HCT116 (cell line): ENCODE measurements around the gene HOXC11. TPM values are rescaled to one million over a fixed set of nuclear protein-coding genes. Genes with fewer than 3 reads are reported as not detected.

Source experiments
- ATAC-seq: fragments of 200-7000 bp; cut with Tn5 transposase; 2 replicates; pipeline ENCODE4 v1.9.1; 2020; ENCODE audit warnings: mild to moderate bottlenecking, moderate library complexity
- BruUV-seq: library from RNA; stranded (reverse); fragments of 400-500 nt; replicated peaks from 2 replicates; lab custom pipeline; 2021; lab: Mats Ljungman, UMichigan
- CTCF ChIA-PET: fragments of 300-600 bp; sonication (Branson Sonifier 250); formaldehyde crosslinking; loops from one replicate; lab custom pipeline; 2021; ENCODE audit warnings: antibody characterized with exemption; lab: Charles Lee
- POLR2A ChIA-PET: fragments of 300-600, 350-600 bp; sonication (Branson Sonifier 250); formaldehyde crosslinking; loops from one replicate; lab custom pipeline; 2021; ENCODE audit warnings: antibody characterized with exemption; lab: Charles Lee
- RAD21 ChIA-PET, 2 experiments: fragments of 300-600 bp; sonication (Branson Sonifier 250); formaldehyde crosslinking; loops; one replicate each; lab custom pipeline; 2023; ENCODE audit warnings: low total read pairs in 2 of 2; ENCODE audit not compliant: uncharacterized antibody in 2 of 2, unreplicated experiment in 2 of 2, low non-redundant PET in 1 of 2; lab: Charles Lee
- DNase-seq: peaks from one replicate; pipeline ENCODE4 v3.0.0-alpha.2; 2010; ENCODE audit warnings: low read depth, low spot score
- H2AFZ ChIP-seq: fragments of 200-600 bp; shearing (Covaris generic), sonication (generic); 2 replicates; pipeline ENCODE4 v1.6.1; 2017; ENCODE audit warnings: low read depth, mixed run types, mixed read lengths, antibody characterized with exemption, low read length; ENCODE audit not compliant: poor library complexity, severe bottlenecking
- H3K27ac ChIP-seq: 2 replicates; pipeline ENCODE4 v1.5.1; 2012; ENCODE audit warnings: low read depth, low read length
- H3K27me3 ChIP-seq: fragments of 200-600 bp; sonication (generic); 2 replicates; pipeline ENCODE4 v1.6.1; 2016; ENCODE audit warnings: mixed run types, low read length, mixed read lengths; ENCODE audit not compliant: insufficient read depth
- H3K36me3 ChIP-seq, 2 experiments: fragments of 200-500 bp in 1 of 2; fragments of 200-600 bp in 1 of 2; sonication (Bioruptor generic) in 1 of 2; sonication (generic) in 1 of 2; 2 replicates each; pipeline versions ENCODE4 v1.5.1 to v1.6.1; 2014 to 2016; ENCODE audit warnings: low read length in 2 of 2, inconsistent platforms in 1 of 2, mixed read lengths in 1 of 2, mixed run types in 1 of 2; ENCODE audit not compliant: insufficient read depth in 2 of 2, control insufficient read depth in 1 of 2
- H3K4me1 ChIP-seq, 2 experiments: fragments of 200-600 bp in 1 of 2; sonication (generic) in 1 of 2; 2 replicates each; pipeline versions ENCODE4 v1.5.1 to v1.6.1; 2012 to 2017; ENCODE audit warnings: low read length in 2 of 2, inconsistent platforms in 1 of 2, mild to moderate bottlenecking in 1 of 2, mixed read lengths in 1 of 2, mixed run types in 1 of 2, moderate library complexity in 1 of 2; ENCODE audit not compliant: insufficient read depth in 2 of 2, control insufficient read depth in 1 of 2
- H3K4me2 ChIP-seq: fragments of 200-600 bp; sonication (generic); 2 replicates; pipeline ENCODE4 v1.6.1; 2017; ENCODE audit warnings: mixed run types, low read length, mixed read lengths
- H3K4me3 ChIP-seq, 2 experiments: fragments of 200-600 bp in 1 of 2; sonication (generic) in 1 of 2; replicated peaks in 1 of 2; 2 replicates each; pipeline ENCODE4 v1.5.1; 2011 to 2016; ENCODE audit warnings: low read length in 2 of 2, control low read depth in 1 of 2, low read depth in 1 of 2, mild to moderate bottlenecking in 1 of 2, mixed read lengths in 1 of 2, mixed run types in 1 of 2
- H3K79me2 ChIP-seq: fragments of 200-600 bp; sonication (generic); 2 replicates; pipeline ENCODE4 v1.6.1; 2017; ENCODE audit warnings: mild to moderate bottlenecking, mixed run types, low read length, moderate library complexity, mixed read lengths; ENCODE audit not compliant: insufficient read depth
- H3K9ac ChIP-seq: fragments of 200-600 bp; sonication (generic); 2 replicates; pipeline ENCODE4 v1.6.1; 2016; ENCODE audit warnings: low read length, mixed read lengths
- H3K9me2 ChIP-seq: fragments of 200-600 bp; sonication (generic), shearing (Covaris generic); 2 replicates; pipeline ENCODE4 v1.6.1; 2017; ENCODE audit warnings: mixed run types, mild to moderate bottlenecking, moderate library complexity; ENCODE audit not compliant: insufficient read depth
- H3K9me3 ChIP-seq, 2 experiments: fragments of 200-500 bp in 1 of 2; fragments of 200-600 bp in 1 of 2; sonication (Bioruptor generic) in 1 of 2; sonication (generic) in 1 of 2; 2 replicates each; pipeline ENCODE4 v1.6.1; 2014 to 2017; ENCODE audit warnings: low read length in 2 of 2, mixed read lengths in 2 of 2, inconsistent platforms in 1 of 2, low read depth in 1 of 2, mild to moderate bottlenecking in 1 of 2, mixed run types in 1 of 2, moderate library complexity in 1 of 2; ENCODE audit not compliant: control insufficient read depth in 1 of 2, insufficient read depth in 1 of 2
- H4K20me1 ChIP-seq: fragments of 200-600 bp; sonication (generic), shearing (Covaris generic); 2 replicates; pipeline ENCODE4 v1.6.1; 2017; ENCODE audit warnings: mixed run types, mild to moderate bottlenecking, moderate library complexity; ENCODE audit not compliant: insufficient read depth
- ATF3 ChIP-seq: IDR thresholded peaks from 2 replicates; pipeline ENCODE4 v1.6.1; 2012
- CEBPB ChIP-seq: IDR thresholded peaks from 2 replicates; pipeline ENCODE4 v1.6.1; 2012; ENCODE audit warnings: low read depth
- EGR1 ChIP-seq: IDR thresholded peaks from 2 replicates; pipeline ENCODE4 v1.6.1; 2012; ENCODE audit warnings: low read depth
- ELF1 ChIP-seq: IDR thresholded peaks from 2 replicates; pipeline ENCODE4 v1.6.1; 2012; ENCODE audit warnings: low read depth, borderline replicate concordance
- EZH2 ChIP-seq: fragments of 200-600 bp; sonication (generic); IDR thresholded peaks from 2 replicates; pipeline ENCODE4 v1.6.1; 2017; ENCODE audit warnings: antibody characterized with exemption, mixed run types
- FOSL1 ChIP-seq: IDR thresholded peaks from 2 replicates; pipeline ENCODE4 v1.6.1; 2012; ENCODE audit warnings: low read depth
- POLR2A ChIP-seq: IDR thresholded peaks from 2 replicates; pipeline ENCODE4 v1.7.0; 2011; ENCODE audit warnings: borderline replicate concordance; ENCODE audit not compliant: insufficient read depth, insufficient read length; ENCODE audit errors: extremely low read depth
- RAD21 ChIP-seq: IDR thresholded peaks from 2 replicates; pipeline ENCODE4 v1.6.1; 2012; ENCODE audit warnings: low read depth, mild to moderate bottlenecking
- SIN3A ChIP-seq: IDR thresholded peaks from 2 replicates; pipeline ENCODE4 v1.6.1; 2012; ENCODE audit warnings: low read depth
- SRF ChIP-seq: IDR thresholded peaks from 2 replicates; pipeline ENCODE4 v1.6.1; 2012; ENCODE audit warnings: low read depth
- TCF7L2 ChIP-seq: IDR thresholded peaks from 2 replicates; pipeline ENCODE4 v1.7.0; 2011; ENCODE audit warnings: borderline replicate concordance, inconsistent platforms; ENCODE audit not compliant: insufficient read depth, insufficient read length; ENCODE audit errors: extremely low read depth
- YY1 ChIP-seq: IDR thresholded peaks from 2 replicates; pipeline ENCODE4 v1.6.1; 2011; ENCODE audit warnings: low read length, low read depth, moderate library complexity, mild to moderate bottlenecking; ENCODE audit not compliant: insufficient replicate concordance; ENCODE audit errors: extremely low read depth
- intact Hi-C: fragments of 100-400 bp; cut with micrococcal nuclease; formaldehyde crosslinking; loops from 2 replicates; pipeline ENCODE4 v1.10.0; 2022
- total RNA-seq: library from RNA; stranded (reverse); gene quantifications from one replicate; pipeline ENCODE4 v1.2.1, GENCODE V29; 2021; ENCODE audit not compliant: unreplicated experiment
- TF ChIP-seq, protein P1 (sequence below): IDR thresholded peaks from 2 replicates; pipeline ENCODE4 v1.6.1; 2011; ENCODE audit warnings: mild to moderate bottlenecking, low read length, moderate library complexity; ENCODE audit not compliant: insufficient replicate concordance; ENCODE audit errors: extremely low read depth
- TF ChIP-seq, protein P2 (sequence below), 3 experiments: fragments of 200-600 bp in 1 of 3; sonication (generic) in 1 of 3; IDR thresholded peaks in 2 of 3; conservative IDR thresholded peaks in 1 of 3; 2 replicates each; pipeline ENCODE4 v1.5.1; 2012 to 2017; ENCODE audit warnings: low read depth in 2 of 3, low read length in 2 of 3, antibody characterized with exemption in 1 of 3, borderline replicate concordance in 1 of 3, control low read depth in 1 of 3, mild to moderate bottlenecking in 1 of 3, mixed read lengths in 1 of 3, mixed run types in 1 of 3, moderate library complexity in 1 of 3; ENCODE audit not compliant: insufficient read depth in 1 of 3
- TF ChIP-seq, protein P3 (sequence below): IDR thresholded peaks from 2 replicates; pipeline ENCODE4 v1.6.1; 2012; ENCODE audit warnings: low read depth

Gene HOXC11
- total RNA-seq, 1 experiment from 2014 or later: 0.22 TPM

DNA sequence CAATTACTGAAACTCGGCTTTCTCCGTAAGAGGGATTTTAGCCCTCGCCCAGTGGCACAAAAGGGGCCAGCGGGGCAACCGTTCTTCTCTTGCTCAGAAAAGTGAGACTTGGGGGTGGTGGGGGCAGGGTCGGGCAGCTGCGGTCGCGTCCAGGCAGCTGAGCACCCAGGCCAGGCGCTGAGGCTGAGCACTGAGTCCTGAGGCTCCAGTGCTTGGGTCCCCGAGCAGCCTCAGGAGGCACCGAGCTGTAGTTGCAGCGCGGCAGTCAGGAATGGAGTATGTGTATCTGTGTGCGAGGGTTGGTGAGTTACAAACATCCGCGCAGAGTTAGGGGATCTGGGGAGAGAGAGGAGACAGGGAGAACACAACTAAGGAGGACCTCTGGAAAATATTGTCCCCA lies 51.2 kb downstream of the HOXC11 start:
- H3K4me1 ChIP-seq: peaks cover 13 to 23% of the 10 kb centered on the region in 2 experiments; a peak in 3 of 4 replicates
- ChIA-PET RAD21 (no interaction called here), CTCF (interaction anchor here (1.5 to 5.3 kb wide), 4 partner anchors 8 to 177 kb away, joined by 3 to 38 read pairs (median 6); partner anchors contain the start of genes HOXC5 and HOXC9), POLR2A (interaction anchor here (0.6 kb wide), 1 partner anchor 30 kb away, joined by 8 read pairs; no protein-coding TSS in a partner anchor)
- TF ChIP-seq, protein P1, sequence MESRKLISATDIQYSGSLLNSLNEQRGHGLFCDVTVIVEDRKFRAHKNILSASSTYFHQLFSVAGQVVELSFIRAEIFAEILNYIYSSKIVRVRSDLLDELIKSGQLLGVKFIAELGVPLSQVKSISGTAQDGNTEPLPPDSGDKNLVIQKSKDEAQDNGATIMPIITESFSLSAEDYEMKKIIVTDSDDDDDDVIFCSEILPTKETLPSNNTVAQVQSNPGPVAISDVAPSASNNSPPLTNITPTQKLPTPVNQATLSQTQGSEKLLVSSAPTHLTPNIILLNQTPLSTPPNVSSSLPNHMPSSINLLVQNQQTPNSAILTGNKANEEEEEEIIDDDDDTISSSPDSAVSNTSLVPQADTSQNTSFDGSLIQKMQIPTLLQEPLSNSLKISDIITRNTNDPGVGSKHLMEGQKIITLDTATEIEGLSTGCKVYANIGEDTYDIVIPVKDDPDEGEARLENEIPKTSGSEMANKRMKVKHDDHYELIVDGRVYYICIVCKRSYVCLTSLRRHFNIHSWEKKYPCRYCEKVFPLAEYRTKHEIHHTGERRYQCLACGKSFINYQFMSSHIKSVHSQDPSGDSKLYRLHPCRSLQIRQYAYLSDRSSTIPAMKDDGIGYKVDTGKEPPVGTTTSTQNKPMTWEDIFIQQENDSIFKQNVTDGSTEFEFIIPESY: no peak
- TF ChIP-seq FOSL1: no peak
- TF ChIP-seq EGR1: no peak
- no peak for TF ChIP-seq SRF
- no peak for TF ChIP-seq TCF7L2
- TF ChIP-seq CEBPB: no peak
- TF ChIP-seq RAD21: no peak
- TF ChIP-seq, protein P2, sequence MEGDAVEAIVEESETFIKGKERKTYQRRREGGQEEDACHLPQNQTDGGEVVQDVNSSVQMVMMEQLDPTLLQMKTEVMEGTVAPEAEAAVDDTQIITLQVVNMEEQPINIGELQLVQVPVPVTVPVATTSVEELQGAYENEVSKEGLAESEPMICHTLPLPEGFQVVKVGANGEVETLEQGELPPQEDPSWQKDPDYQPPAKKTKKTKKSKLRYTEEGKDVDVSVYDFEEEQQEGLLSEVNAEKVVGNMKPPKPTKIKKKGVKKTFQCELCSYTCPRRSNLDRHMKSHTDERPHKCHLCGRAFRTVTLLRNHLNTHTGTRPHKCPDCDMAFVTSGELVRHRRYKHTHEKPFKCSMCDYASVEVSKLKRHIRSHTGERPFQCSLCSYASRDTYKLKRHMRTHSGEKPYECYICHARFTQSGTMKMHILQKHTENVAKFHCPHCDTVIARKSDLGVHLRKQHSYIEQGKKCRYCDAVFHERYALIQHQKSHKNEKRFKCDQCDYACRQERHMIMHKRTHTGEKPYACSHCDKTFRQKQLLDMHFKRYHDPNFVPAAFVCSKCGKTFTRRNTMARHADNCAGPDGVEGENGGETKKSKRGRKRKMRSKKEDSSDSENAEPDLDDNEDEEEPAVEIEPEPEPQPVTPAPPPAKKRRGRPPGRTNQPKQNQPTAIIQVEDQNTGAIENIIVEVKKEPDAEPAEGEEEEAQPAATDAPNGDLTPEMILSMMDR (IDR thresholded peaks at IDR 0.05 in 2 of 3, conservative IDR thresholded peaks at IDR 0.05 in 1 of 3; ENCODE audit: borderline replicate concordance in 1 of 3, insufficient read depth in 1 of 3, low read depth in 2 of 3, low read length in 2 of 3): no peak
- TF ChIP-seq YY1: no peak
- no peak for TF ChIP-seq SIN3A
- TF ChIP-seq POLR2A: no peak
- no peak for TF ChIP-seq EZH2
- no peak for TF ChIP-seq ATF3
- TF ChIP-seq, protein P3, sequence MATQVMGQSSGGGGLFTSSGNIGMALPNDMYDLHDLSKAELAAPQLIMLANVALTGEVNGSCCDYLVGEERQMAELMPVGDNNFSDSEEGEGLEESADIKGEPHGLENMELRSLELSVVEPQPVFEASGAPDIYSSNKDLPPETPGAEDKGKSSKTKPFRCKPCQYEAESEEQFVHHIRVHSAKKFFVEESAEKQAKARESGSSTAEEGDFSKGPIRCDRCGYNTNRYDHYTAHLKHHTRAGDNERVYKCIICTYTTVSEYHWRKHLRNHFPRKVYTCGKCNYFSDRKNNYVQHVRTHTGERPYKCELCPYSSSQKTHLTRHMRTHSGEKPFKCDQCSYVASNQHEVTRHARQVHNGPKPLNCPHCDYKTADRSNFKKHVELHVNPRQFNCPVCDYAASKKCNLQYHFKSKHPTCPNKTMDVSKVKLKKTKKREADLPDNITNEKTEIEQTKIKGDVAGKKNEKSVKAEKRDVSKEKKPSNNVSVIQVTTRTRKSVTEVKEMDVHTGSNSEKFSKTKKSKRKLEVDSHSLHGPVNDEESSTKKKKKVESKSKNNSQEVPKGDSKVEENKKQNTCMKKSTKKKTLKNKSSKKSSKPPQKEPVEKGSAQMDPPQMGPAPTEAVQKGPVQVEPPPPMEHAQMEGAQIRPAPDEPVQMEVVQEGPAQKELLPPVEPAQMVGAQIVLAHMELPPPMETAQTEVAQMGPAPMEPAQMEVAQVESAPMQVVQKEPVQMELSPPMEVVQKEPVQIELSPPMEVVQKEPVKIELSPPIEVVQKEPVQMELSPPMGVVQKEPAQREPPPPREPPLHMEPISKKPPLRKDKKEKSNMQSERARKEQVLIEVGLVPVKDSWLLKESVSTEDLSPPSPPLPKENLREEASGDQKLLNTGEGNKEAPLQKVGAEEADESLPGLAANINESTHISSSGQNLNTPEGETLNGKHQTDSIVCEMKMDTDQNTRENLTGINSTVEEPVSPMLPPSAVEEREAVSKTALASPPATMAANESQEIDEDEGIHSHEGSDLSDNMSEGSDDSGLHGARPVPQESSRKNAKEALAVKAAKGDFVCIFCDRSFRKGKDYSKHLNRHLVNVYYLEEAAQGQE: no peak
- TF ChIP-seq ELF1: no peak
- no peak overlapping the region for H3K4me2 ChIP-seq
- intact Hi-C loops: no loop called here
- no TSS peak for BruUV-seq
- no peaks in the 10 kb centered on the region for H3K9me2 ChIP-seq
- no peaks in the 10 kb centered on the region for H3K9me3 ChIP-seq
- no peaks in the 10 kb centered on the region for H3K27me3 ChIP-seq
- no peaks in the 10 kb centered on the region for H3K36me3 ChIP-seq
- H2AFZ ChIP-seq: no peak overlapping the region
- no peak overlapping the region for H3K27ac ChIP-seq
- no peaks in the 10 kb centered on the region for H4K20me1 ChIP-seq
- no peak overlapping the region for H3K9ac ChIP-seq
- DNase-seq: no peak
- peak; percentile 57 for ATAC-seq
- H3K79me2 ChIP-seq: no peaks in the 10 kb centered on the region
- H3K4me3 ChIP-seq: no peak overlapping the region
